ENCODE measurements around the gene DLGAP4.
A peak's percentile ranks its signal among the peaks of the same experiment; 100 is the strongest.

The DLGAP4 gene

DNA sequence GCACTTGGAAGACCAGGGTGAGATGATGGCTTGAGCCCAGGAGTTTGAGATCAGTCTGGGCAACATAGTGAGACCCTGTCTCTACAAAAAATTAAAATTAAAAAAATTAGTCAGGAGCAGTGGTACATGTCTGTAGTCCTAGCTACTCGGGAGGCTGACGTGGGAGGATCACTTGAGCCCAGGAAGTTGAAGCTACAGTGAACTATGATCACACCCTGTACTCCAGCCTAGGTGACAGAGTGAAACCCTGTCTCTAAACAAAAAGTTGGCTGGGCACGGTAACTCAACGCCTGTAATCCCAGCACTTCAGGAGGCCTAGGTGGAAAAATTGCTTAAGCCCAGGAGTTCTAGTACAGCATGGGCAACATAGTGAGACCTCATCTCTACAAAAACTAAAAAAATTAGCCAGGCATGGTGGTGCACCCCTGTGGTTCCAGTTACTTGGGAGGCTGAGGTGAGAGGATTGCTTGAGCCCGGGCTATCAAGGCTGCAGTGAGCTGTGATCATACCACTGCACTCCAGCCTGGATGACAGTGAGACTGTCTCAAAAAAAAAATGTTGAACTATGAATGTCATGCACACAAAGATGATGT lies 174.4 kb downstream of the DLGAP4 start:
- no peak for DNase-seq

DNA sequence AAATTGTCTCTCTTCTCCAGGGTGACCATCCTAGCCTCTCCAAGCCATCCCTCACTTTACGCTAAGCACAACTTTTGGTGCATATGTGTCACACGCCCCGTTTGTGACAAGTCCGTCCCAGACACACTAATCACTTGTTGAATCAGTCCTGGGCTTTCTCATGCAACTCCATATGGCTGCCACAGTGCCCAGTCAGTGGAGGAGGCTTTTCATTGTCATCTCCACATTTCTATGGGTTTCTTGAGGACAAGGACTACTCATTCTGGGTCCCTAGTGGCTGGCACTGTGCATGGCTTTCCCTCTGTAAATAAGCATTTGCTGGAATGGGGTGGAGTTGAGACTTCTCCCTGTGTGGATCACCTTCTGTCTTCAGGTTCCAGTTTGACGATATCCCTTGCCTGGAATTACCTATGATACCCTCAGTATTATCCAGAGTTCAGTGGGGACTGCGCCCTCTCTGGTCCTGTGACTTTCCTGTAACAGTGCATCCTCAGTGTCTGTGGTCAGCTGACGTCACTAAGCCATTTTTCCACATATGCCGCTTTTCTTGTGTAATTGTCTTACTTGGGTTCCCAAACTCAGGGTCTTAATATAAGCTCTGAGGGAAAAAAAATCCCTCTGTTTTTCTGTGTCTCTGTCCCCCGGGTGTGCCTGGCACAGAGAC lies 175.4 kb downstream of the DLGAP4 start:
- DNase-seq, result no peak

DNA sequence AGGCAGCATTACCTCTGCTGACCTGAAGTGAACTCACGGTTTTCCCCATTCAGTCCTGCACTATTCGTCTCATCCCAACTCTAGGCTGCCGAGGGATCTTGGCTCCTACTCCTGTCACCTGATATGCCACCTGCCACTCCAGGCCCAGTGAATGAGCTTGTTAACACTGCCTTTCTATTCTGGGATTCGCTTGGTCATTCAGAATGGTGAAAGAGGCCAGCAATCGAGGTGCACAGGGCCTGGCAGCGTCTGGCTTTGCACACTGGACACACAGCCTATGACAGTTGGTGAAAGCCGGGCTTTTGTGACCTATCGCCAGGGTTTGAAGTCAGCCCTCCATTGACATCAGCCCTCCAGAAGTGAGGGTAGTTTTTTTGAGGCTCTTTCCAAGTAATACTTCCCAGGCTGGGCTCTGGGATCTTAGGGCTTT lies 175.9 kb downstream of the DLGAP4 start:
- no peak for DNase-seq

DNA sequence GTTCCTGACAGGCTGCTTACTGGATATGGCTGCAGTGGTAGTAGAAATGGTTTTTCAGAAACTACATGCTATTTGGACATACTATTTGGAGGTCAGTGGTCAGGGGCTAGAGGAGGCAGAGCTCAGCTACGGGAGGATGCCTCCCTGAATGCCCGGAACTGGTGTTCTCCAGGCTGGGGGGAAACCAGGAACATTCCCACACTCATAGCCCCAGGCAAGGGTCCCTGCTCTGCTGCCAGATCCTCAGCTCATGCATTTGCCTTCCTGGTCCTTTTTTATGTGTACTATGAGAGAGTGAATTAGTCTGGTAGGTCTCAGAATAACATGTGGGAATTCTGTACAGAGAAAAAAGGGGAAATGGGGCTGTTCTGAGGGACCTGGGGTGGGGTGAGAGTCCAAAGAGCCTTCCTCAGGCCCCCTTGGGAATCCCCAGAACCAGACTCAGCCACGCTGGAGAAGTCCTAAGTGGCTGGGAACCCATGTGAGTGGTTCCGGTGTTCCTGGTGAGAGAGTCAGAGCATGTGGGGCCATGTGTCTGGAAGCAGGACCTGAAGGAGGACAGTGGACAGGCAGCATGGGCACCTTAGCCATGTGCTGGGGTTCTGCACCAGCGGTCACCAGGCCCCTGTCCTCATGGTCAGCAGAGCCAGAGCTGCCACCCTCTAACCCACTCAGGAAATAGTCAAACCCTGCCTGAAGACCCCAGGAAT lies 177.2 kb downstream of the DLGAP4 start:
- no peak for DNase-seq

DNA sequence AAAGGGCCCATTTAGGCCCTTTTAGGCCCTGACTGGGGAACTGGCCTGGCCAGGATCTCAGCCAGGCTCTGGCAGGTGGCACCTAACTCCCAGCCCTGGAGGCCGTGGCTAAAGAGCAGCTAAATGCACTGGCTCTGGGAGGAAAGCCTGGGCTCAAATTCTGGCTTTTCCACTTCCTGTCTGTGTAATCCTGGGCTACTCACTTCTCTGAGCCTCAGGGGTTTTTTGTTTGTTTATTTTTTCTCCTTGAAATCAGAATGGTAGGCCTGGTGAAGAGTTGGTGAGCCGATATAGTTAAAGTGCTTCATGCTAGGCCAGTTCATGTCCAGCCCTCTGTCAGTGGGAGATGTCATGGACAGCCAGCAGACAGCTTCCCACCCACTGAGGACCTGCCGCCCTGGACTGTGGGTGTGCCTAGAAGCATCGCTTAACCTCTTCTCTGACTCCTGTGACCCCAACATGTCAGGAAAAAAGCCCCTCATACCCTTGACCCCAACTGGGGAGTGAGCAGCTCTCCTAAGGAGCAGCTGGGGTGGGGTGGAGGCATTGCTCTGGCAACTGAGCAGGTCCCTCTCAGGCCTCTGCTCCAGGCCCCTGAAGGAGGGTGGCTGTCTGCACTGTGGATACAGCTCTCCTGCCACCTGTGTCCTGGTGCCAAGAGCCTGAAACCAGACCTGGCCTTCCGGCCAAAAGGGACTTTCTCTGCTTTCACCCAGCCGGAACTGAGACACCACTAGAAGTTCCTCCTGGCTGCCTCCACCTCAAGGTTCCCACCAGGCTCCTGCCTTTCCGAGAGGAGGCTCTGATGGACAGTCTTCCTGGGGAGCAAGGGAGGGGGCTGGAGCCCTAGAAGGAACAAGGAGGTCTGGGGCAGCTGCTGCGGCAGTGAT lies 178.0 kb downstream of the DLGAP4 start:
- no peak for DNase-seq

DNA sequence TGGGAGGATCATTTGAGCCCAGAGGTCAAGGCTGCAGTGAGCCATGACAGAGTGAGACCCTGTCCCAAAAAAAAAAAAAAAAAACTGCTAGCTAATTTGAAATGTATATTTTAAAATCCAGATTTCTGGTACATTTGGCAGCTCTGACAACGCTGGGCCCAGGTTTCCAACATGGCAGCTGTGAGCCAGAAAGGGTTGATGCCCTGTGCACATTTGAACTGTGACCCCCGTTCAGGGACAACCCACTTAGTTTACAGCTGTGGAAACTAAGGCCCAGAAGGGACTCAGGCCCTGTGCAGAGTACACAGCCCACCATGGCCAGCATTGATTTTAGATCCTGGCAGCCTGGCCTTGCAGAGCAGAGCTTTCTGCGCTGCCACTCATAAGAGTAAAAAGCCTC lies 179.1 kb downstream of the DLGAP4 start:
- no peak for DNase-seq

DNA sequence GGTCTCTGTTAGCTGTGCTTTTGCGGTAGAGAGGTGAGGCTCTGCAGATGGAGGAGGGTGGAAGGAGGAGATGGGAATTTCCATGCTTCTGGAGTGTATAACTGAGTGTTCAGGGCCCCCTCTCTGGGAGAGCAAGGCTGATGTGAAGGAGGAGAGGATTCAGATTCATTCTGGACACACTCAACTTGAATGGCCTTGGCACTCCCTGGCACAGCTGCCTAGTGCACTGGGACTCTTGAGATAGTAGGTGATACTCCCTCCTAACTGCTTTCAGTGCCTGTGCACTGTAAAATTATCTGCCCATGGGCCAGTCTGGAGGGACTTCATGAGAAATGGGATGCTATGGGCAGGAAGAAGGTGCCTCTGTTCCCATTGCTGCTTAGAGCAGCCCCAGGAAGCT lies 180.9 kb downstream of the DLGAP4 start:
- DNase-seq, result no peak

DNA sequence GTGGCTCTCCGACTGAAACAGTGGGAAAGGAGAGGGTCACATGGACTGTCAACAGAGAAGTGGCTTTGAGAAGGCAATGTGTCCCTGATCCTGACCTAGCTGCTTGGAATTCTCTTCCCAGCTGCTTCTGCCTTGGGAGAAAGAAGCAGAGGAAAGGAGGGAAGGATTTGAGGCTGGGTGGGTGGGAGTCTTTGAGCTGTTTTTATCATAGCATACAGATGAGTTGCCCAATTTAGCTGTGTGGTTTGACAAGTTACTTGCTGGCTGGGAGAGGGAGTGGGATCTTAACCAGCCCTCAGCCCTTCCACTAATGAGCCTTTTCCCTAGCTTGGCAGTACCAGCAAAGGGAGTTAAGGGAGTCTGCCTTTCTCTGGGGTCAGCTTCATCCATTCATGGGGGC lies 184.1 kb downstream of the DLGAP4 start:
- no peak for DNase-seq

DNA sequence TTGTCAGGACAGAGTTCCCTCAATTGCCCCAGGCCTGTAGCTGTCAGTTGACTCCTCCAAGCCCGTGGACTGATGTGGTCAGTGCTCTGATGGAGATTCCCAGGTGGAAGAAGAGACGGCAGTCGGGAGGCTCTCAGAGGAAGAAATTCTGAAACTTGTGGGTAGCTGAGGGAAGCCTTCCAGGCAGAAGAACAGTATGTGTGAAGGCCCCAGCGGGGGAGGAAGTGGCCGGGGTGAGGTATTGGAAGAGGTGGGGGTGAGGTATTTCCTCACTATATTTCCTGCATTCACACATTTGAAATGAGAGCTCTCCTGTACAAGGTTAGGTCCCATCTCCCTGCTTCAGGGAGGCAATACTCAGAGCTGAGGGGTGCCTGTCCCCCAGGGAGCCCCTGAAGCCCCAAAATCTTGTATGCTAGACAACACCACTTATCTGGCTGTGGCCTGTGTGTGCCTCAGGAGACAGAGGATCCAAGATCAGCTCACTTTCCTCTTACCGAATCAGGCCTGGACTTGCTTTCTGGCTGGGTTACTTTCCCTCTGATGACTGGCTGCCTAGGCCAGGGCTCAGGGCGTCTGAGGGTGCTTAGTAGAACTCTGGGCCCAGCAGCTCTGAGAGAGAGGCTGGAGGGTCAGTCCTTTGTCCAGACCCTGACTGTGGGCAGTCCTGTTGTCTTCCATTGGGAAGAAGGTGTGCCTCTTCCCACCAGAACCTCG lies 185.9 kb downstream of the DLGAP4 start:
- peak; percentile 46 for DNase-seq

DNA sequence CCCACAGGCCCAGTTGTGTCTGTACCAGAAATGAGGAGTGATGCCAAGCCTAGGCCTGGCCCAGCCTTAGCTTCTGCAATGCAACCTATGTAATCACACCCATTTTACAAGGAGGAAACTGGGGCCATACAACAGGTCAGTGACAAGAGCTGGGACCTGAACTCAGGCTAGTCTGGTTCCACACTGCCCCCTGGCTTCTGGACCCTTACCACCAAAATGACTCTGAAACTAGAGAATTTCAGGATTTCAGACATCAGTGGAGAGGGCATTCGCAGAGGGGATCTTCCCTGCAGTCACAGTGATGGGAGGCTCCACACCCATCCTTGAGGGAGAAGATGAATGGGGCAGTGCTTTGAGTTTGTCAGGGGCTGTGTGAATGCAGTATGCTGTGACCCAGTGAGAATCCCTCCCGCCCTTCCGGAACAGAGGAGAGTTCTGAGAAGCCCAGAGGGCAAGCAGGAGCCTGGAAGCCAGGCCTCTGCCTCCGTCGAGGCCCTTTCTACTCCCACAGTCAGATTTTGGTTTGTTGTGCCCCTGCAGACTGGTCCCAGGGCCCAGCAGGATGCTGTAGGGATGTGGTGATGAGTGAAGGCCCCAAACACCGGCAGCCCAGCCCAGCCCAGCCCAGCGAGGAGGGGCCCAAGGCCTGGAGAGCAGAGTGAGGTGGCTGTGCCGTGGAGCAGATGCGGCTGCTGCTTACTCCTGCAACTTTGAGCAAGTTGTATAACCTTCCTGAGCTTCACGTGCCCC lies 187.1 kb downstream of the DLGAP4 start:
- no peak for DNase-seq

DNA sequence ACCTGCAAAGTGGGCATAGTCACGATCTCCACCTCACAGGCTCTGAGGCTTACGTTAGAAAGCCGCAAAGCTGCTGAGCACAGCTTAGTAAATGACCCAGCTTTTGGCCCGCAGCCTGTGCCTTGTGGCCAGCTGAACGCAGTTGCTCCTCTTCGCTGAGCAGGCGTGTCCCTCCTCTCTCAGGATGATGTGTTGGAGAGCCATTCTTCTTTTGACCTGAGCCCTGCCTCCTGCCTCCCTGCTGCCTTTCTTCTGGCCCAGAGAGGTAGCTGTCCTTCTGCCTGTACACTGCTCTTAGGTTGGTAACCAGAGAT lies 187.6 kb downstream of the DLGAP4 start:
- DNase-seq, result no peak

DNA sequence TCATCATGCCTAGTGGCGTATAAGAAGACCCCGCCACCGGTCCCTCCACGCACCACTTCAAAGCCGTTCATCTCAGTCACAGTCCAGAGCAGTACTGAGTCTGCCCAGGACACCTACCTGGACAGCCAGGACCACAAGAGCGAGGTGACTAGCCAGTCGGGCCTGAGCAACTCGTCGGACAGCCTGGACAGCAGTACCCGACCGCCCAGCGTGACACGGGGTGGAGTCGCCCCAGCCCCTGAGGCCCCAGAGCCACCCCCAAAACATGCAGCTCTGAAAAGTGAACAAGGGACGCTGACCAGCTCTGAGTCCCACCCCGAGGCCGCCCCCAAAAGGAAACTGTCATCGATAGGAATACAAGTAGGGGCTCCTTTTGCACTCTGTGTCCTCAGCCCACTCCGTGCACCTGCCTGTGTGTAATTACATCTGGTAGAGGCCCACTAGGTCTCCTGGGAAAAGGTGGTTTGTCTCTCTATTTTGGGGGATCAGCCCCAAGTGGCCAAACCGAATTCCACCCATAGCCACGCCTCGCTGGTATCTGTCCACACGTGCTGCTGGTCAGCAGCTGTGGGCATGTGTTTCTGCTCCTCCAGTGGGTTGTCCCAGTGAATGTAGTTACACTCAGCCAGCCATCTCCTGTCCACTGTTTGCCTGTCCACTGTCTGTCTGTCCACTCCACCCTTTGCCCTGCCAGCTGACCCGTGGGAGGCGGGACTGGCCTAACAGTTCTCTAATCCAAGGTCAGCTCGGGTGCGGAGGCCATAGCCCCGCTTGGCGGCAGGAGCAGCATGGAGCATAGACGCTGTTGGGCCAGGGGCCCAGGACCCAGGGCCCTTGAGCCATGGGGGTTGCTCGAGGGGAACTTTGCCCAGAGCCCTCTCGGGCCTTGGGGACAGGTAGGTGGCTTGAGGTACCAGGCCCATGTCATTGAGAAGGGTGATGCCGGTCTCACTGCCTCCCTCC lies 190.8 kb downstream of the DLGAP4 start:
- no peak for DNase-seq

DNA sequence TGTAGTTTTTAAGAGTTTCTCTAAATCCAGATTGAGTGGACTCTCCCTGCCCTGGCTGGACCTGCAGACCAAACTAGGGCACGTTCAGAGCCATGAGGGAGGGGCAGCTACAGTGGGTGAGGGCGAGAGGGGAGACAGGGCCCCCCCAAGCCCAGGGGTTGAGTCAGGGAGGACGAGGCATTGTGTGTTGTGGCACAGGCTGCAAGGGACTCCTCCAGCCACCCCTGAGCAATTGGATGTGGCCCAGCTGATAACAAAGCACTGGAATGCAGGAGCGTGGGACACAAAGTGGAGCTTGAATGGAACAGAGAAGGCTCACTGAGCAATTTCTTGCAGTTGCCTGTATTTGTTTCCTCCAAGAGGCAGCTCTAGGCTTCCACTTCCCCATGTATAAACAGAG lies 191.7 kb downstream of the DLGAP4 start:
- DNase-seq, result no peak

DNA sequence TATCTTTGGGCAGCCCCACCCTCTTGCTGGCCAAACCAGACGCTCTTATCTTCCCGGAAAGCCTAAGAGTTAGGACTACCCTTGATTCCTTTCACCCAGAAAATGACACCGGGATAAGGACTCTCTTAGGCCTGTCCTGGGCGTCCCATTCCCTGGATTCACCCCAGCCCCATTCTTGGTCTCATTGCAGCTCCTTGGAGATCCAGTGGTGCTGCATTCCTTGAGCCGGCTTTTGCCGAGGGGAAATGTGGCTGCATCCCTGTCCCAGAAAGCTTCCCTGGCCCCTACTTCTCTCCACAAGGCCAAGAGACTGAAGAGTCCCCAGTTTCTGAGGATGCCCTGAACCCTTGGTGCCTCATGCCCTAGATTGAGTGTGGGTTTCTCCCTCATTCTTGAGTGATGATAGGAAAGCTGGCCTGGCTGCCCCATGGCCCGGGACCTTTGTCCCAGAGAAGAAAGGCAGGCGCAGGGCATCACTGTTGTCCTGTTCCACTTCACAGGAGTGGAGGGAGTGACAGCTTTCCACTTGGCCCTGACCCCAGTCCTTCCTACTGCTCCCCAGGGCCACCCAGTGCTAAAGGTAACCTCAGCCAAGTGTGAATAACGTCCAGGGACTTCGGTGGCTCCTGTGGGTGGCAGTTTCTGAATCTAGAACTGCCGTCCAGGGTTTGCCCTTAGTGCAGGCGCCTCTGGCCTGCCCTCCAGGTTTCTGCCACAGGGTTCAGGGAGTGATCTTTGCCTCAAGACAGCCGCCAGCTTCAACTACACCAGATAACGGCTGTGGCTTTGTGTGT lies 192.4 kb downstream of the DLGAP4 start:
- no peak for DNase-seq

DNA sequence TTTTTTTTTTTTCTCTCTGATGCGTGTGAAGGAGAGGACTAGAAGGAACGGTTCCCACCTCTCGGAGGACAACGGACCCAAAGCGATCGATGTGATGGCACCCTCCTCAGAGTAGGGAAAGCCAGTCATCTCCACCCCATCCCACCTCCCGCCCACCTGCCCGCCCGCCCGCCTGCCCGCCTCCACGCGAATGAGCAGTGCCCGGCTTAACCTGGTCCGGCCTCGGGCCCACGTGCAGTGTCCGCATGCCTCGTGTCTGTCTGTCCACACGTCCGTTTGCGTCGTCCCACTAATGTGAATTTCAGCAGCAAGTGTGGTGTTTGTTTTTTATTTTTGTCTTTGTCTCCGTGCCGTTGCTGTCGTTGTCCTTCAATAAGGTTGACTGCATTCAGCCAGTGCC lies 193.1 kb downstream of the DLGAP4 start:
- no peak for DNase-seq

DNA sequence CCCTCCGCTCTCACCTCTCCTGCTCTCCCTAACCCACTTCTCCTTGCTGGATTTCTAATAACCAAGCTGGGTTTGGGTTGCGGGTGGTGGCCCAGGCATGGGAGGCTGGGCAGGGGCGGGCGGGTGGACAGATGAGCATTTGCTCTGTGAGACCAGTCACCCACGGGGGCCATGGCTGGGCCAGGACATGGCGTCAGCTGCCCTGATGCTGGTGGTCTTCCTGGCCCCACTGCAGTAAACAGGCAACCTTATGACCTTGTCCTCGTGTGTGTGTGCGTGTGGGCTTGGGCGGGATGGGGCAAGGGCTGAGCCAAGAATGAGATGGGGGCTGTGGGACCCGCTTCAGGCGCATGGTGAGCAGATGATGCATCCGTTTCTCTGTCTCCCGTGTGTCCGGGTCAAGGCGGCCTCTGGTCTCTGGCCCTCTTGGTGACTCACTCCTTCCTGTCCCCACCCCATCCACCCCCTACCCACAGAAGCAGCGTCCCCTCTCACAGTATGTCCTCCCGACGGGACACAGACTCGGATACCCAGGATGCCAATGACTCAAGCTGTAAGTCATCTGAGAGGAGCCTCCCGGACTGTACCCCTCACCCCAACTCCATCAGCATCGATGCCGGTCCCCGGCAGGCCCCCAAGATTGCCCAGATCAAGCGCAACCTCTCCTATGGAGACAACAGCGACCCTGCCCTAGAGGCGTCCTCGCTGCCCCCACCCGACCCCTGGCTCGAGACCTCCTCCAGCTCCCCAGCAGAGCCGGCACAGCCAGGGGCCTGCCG lies 193.8 kb downstream of the DLGAP4 start:
- no peak for DNase-seq

DNA sequence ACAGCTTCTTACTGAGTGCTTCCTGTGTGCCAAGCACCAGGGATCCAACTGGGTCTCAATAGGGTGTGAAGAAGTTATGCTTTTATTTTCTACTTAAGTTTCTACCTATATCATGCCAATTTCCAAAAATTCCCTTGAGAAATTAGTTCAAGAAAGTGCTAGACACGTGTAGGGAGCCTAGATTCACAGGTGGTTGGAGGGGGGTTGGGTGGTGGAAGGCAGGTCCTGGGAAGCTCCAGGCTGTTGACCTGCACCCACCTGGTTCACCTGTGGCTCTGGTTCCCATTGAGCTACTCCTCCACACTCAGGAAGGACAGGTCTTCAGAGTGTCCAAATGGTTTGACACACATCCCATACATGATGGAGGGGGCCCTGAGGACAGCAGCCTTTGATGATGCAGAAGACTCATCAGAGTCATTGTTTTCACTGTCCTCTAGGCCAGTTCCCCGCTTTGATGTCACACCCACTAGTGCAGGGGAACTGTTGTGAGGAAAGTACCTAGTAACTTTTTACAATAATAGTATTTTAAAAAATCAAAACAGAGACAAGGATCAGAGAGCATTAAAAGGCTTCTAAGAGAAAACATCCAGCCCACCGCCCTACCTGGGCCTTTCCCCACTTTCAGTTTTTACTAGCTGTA lies 195.3 kb downstream of the DLGAP4 start:
- no peak for DNase-seq

DNA sequence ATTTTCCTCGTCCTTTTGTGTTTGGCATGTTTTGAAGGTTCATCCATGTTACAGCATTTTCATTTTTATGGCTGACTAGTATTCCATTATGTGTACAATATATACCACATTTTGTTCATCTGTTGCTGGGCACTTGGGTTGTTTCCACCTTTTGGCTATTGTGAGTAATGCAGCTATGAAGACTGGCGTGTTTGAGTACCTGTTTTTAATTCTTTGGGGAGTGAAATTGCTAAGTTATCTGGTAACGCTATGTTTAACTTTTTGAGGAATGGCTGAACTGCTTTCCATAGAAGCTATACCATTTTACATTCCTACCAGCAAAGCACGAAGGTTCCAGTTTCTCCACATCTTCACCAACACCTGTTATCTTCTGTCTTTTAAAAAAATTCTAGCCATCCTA lies 198.2 kb downstream of the DLGAP4 start:
- DNase-seq, result no peak

DNA sequence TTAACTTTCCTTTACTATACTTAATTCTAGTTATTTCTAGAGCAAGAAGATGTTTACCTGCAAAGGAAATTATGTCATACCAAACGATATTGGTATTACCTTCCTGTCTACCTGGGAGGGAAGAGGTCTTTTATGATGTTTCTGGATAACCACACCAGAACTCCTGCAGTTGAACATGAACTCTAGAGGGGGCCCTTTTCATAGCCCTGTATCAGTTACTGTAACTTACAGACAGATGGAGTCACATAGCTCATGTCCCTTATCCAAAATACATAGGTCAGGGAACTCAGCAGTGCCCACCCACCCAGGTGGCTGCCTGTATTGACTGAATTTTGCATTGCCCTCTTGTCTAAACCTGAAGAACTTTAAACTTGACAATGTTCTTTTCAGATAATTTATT lies 200.1 kb downstream of the DLGAP4 start:
- no peak for DNase-seq

Data from stimulated activated CD4-positive, alpha-beta T cell treated with anti-CD3 and anti-CD28 coated beads, Interleukin-1b, Interleukin-23, amount 100 ng/mL, for 48 hours (primary cell).